HG03060 (cell line): ENCODE measurements around the gene CRLF3.
"Not testable (repeated sequence)": the region's sequence is repeated elsewhere in the genome, so short reads cannot be mapped to it uniquely, and the experiment has no call there.

Experiments used
- ATAC-seq: cut with Tn5 transposase; IDR thresholded peaks from one replicate; pipeline ENCODE4 v1.9.1; 2021; ENCODE audit warnings: low read depth, moderate number of reproducible peaks; ENCODE audit not compliant: unreplicated experiment

CRLF3 gene

GRCh38 chr17:30816165-30816564 is 8.3 kb downstream of the CRLF3 start:
- ATAC-seq, result no peak

GRCh38 chr17:30814860-30815259 is 9.6 kb downstream of the CRLF3 start:
- not testable (repeated sequence) for ATAC-seq

- ATAC-seq, result not testable (repeated sequence)
Observed at GRCh38 chr17:30814236-30814635, 10.3 kb downstream of the CRLF3 start.

GRCh38 chr17:30812218-30813177 is 12.0 kb downstream of the CRLF3 start:
- ATAC-seq, result no peak

GRCh38 chr17:30809867-30810266 is 14.6 kb downstream of the CRLF3 start:
- ATAC-seq, result no peak

GRCh38 chr17:30808785-30809286 is 15.7 kb downstream of the CRLF3 start:
- ATAC-seq, result peak; percentile 82

GRCh38 chr17:30807896-30808295 is 16.6 kb downstream of the CRLF3 start:
- ATAC-seq, result no peak

- no peak for ATAC-seq
Observed at GRCh38 chr17:30805944-30806456, 18.5 kb downstream of the CRLF3 start.

- no peak for ATAC-seq
Observed at GRCh38 chr17:30801671-30802070, 22.8 kb downstream of the CRLF3 start.

GRCh38 chr17:30796016-30796415 is 28.5 kb downstream of the CRLF3 start:
- no peak for ATAC-seq

GRCh38 chr17:30794372-30794771 is 30.1 kb downstream of the CRLF3 start:
- ATAC-seq, result no peak

GRCh38 chr17:30793282-30793977 is 31.1 kb downstream of the CRLF3 start:
- ATAC-seq, result no peak

- no peak for ATAC-seq
Observed at GRCh38 chr17:30790279-30790678, 34.2 kb downstream of the CRLF3 start.

- no peak for ATAC-seq
Observed at GRCh38 chr17:30788918-30789317, 35.6 kb downstream of the CRLF3 start.

GRCh38 chr17:30782206-30782605 is 42.3 kb downstream of the CRLF3 start:
- ATAC-seq, result no peak

- ATAC-seq, result no peak
Observed at GRCh38 chr17:30780343-30780742, 44.1 kb downstream of the CRLF3 start.

- not testable (repeated sequence) for ATAC-seq
Observed at GRCh38 chr17:30768771-30769170, 55.7 kb downstream of the CRLF3 start.

GRCh38 chr17:30767641-30768404 is 56.7 kb downstream of the CRLF3 start:
- not testable (repeated sequence) for ATAC-seq

- ATAC-seq, result no peak
Observed at GRCh38 chr17:30761060-30761459, 63.4 kb downstream of the CRLF3 start.

- ATAC-seq, result not testable (repeated sequence)
Observed at GRCh38 chr17:30753291-30753690, 71.2 kb downstream of the CRLF3 start.
